ENCODE data around the gene LRRC28.

DNA sequence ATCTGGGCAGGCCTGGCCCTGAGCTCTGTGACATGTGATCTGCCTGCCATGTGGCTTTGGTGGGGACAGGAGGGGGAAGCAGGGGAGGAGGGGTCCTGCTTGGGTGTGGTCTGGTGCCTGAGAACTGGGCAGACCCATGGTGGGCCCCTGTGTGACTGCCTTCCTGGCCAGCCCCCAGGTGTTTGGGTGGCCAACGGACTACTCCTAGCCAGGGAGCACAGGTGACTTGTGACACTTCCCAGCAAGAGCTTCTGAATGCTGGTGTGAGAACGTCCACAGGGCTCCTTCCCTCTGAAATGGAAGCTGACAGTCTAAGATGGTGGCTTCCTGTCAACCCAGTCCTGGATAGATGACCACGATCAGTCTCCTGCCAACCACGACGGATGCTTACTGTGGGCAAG, 178.4 kb downstream of the LRRC28 start:
- TF ChIP-seq, protein P1, sequence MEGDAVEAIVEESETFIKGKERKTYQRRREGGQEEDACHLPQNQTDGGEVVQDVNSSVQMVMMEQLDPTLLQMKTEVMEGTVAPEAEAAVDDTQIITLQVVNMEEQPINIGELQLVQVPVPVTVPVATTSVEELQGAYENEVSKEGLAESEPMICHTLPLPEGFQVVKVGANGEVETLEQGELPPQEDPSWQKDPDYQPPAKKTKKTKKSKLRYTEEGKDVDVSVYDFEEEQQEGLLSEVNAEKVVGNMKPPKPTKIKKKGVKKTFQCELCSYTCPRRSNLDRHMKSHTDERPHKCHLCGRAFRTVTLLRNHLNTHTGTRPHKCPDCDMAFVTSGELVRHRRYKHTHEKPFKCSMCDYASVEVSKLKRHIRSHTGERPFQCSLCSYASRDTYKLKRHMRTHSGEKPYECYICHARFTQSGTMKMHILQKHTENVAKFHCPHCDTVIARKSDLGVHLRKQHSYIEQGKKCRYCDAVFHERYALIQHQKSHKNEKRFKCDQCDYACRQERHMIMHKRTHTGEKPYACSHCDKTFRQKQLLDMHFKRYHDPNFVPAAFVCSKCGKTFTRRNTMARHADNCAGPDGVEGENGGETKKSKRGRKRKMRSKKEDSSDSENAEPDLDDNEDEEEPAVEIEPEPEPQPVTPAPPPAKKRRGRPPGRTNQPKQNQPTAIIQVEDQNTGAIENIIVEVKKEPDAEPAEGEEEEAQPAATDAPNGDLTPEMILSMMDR (IDR thresholded peaks at IDR 0.05), result no peak
- no peak for TF ChIP-seq POLR2A (IDR thresholded peaks at IDR 0.05)
- no peak for TF ChIP-seq POLR2AphosphoS5 (IDR thresholded peaks at IDR 0.05)

All from upper lobe of left lung (tissue), 4 donors.